B cell (primary cell): ENCODE data around the gene RTKN. TPM values are rescaled to one million over a fixed set of nuclear protein-coding genes. Genes with fewer than 3 reads are reported as not detected.

Source experiments
- ATAC-seq: fragments of 200-7000 bp; cut with Tn5 transposase; one replicate; pipeline ENCODE4 v1.10.0; 2021; ENCODE audit warnings: low read depth, mild to moderate bottlenecking, moderate number of reproducible peaks, moderate library complexity
- CTCF ChIA-PET: fragments of 350-600 bp; sonication (Branson Sonifier 250); formaldehyde crosslinking; loops from one replicate; lab custom pipeline; 2021; ENCODE audit warnings: antibody characterized with exemption, inconsistent platforms; lab: Charles Lee
- POLR2A ChIA-PET: fragments of 350-600 bp; sonication (Branson Sonifier 250); formaldehyde crosslinking; loops from one replicate; lab custom pipeline; 2021; ENCODE audit warnings: antibody characterized with exemption; lab: Charles Lee
- DNase-seq: peaks from one replicate; pipeline ENCODE4 v3.0.0; 2013
- H2AFZ ChIP-seq: 2 replicates; pipeline ENCODE4 v1.6.1; 2012; ENCODE audit warnings: mild to moderate bottlenecking, low read depth, low read length; ENCODE audit not compliant: insufficient read depth, poor library complexity, severe bottlenecking
- H3K27ac ChIP-seq, 2 donors: 1 replicate in 1 of 2; 2 replicates in 1 of 2; pipeline ENCODE4 v1.5.1; 2012 to 2013; ENCODE audit warnings: low read length in 2 of 2, mild to moderate bottlenecking in 2 of 2, moderate library complexity in 1 of 2
- H3K27me3 ChIP-seq, 4 experiments: fragments of 200-600 bp in 1 of 4; sonication (generic) in 1 of 4; replicated peaks in 1 of 4; 1 replicate in 2 of 4; 2 replicates in 2 of 4; pipeline versions ENCODE4 v1.6.1 to v1.7.0; 2013 to 2016; ENCODE audit warnings: low read length in 3 of 4, mild to moderate bottlenecking in 2 of 4, mixed read lengths in 1 of 4, moderate library complexity in 1 of 4; ENCODE audit not compliant: insufficient read depth in 4 of 4, control insufficient read depth in 3 of 4; ENCODE audit errors: control extremely low read depth in 1 of 4
- H3K36me3 ChIP-seq, 2 experiments: replicated peaks in 1 of 2; 1 replicate in 1 of 2; 2 replicates in 1 of 2; pipeline versions ENCODE4 v1.6.1 to v1.7.1; 2013; ENCODE audit warnings: low read length in 1 of 2; ENCODE audit not compliant: insufficient read depth in 2 of 2, control insufficient read depth in 1 of 2; ENCODE audit errors: control extremely low read depth in 1 of 2, extremely low read depth in 1 of 2
- H3K4me1 ChIP-seq, 2 donors: fragments of 200-600 bp in 1 of 2; sonication (generic) in 1 of 2; 1 replicate in 1 of 2; 2 replicates in 1 of 2; pipeline versions ENCODE4 v1.5.1 to v1.6.1; 2013 to 2017; ENCODE audit warnings: low read length in 2 of 2; ENCODE audit not compliant: control insufficient read depth in 2 of 2, insufficient read depth in 2 of 2
- H3K4me2 ChIP-seq: replicated peaks from 2 replicates; pipeline ENCODE3; 2012; ENCODE audit warnings: mild to moderate bottlenecking, low read depth, low read length; ENCODE audit not compliant: poor library complexity, severe bottlenecking
- H3K4me3 ChIP-seq, 5 experiments: fragments of 200-600 bp in 1 of 5; sonication (generic) in 1 of 5; 1 replicate in 3 of 5; 2 replicates in 2 of 5; pipeline versions ENCODE4 v1.5.1 to v1.7.0; 2011 to 2016; ENCODE audit warnings: low read length in 4 of 5, mild to moderate bottlenecking in 4 of 5, low read depth in 2 of 5, control low read depth in 1 of 5, moderate library complexity in 1 of 5; ENCODE audit not compliant: insufficient read depth in 1 of 5; ENCODE audit errors: control extremely low read depth in 1 of 5, extremely low read depth in 1 of 5
- H3K79me2 ChIP-seq: fragments of 200-600 bp; sonication (generic); one replicate; pipeline ENCODE4 v1.6.0; 2016; ENCODE audit warnings: low read length; ENCODE audit not compliant: control insufficient read depth, insufficient read depth
- H3K9ac ChIP-seq: fragments of 200-600 bp; sonication (generic); 2 replicates; pipeline ENCODE4 v1.6.1; 2017; ENCODE audit warnings: mild to moderate bottlenecking, low read length, moderate library complexity
- H3K9me3 ChIP-seq, 3 donors: one replicate each; pipeline versions ENCODE4 v1.6.1 to v1.7.1; 2013; ENCODE audit warnings: low read length in 2 of 3; ENCODE audit not compliant: control insufficient read depth in 2 of 3, insufficient read depth in 1 of 3; ENCODE audit errors: control extremely low read depth in 1 of 3
- H4K20me1 ChIP-seq: 2 replicates; pipeline ENCODE4 v1.6.0; 2012; ENCODE audit warnings: mild to moderate bottlenecking, low read length; ENCODE audit not compliant: insufficient read depth, control insufficient read depth, poor library complexity, severe bottlenecking
- H3K27ac Mint-ChIP-seq: one replicate; pipeline ENCODE4 v1.8.0; 2021; ENCODE audit warnings: mixed read lengths
- H3K27me3 Mint-ChIP-seq: one replicate; pipeline ENCODE4 v1.8.0; 2021; ENCODE audit warnings: mixed read lengths
- H3K4me1 Mint-ChIP-seq: one replicate; pipeline ENCODE4 v1.8.0; 2021; ENCODE audit warnings: mixed read lengths
- H3K4me3 Mint-ChIP-seq: one replicate; pipeline ENCODE4 v1.8.0; 2021; ENCODE audit warnings: mixed read lengths
- H3K9me3 Mint-ChIP-seq: one replicate; pipeline ENCODE4 v1.8.0; 2022; ENCODE audit warnings: mixed read lengths; ENCODE audit not compliant: insufficient read depth
- CTCF ChIP-seq: fragments of 200-600 bp; IDR thresholded peaks from one replicate; pipeline ENCODE4 v1.8.0; 2022; ENCODE audit warnings: antibody characterized with exemption, mild to moderate bottlenecking
- EZH2 ChIP-seq: IDR thresholded peaks from 2 replicates; pipeline ENCODE4 v1.6.1; 2012; ENCODE audit warnings: borderline replicate concordance, low read depth, mild to moderate bottlenecking, moderate library complexity, low read length; ENCODE audit not compliant: insufficient read depth, poor library complexity, severe bottlenecking
- WGBS: methylation state at CpG from one replicate; pipeline ENCODE4 v1.1.5; 2013; ENCODE audit warnings: missing lambda C conversion rate; ENCODE audit not compliant: insufficient coverage; 5-methylcytosine and 5-hydroxymethylcytosine counted together
- intact Hi-C: fragments of 100-400 bp; cut with micrococcal nuclease; formaldehyde crosslinking; loops from one replicate; pipeline ENCODE4 v1.10.0; 2022
- polyA plus RNA-seq: library from polyadenylated mRNA; depleted of rRNA; stranded (reverse); fragments of >200 nt; gene quantifications from 2 replicates; pipeline ENCODE4 v1.2.3, GENCODE V29; 2012
- total RNA-seq, 2 donors: library from RNA; stranded (reverse); fragments of 120-200 nt in 1 of 2; gene quantifications; 1 replicate in 1 of 2; 2 replicates in 1 of 2; pipeline versions ENCODE4 v1.2.3 to v1.2.4, GENCODE V29; 2013 to 2022

Gene RTKN
- total and polyA plus RNA-seq, 2 donors (not counting 1 experiment from before 2014, with no cell fraction given) = 5.1 to 10.5 TPM

- Histone ChIP-seq H3K4me1 (peaks cover 14 to 20% of the 10 kb centered on the region in 2 donors), H3K36me3 (peaks cover 0 to 11% of the 10 kb centered on the region in 2 experiments), H3K9ac (no peak overlapping the region), H3K27ac (no peak overlapping the region), H2AFZ (no peak overlapping the region), H3K79me2 (no peaks in the 10 kb centered on the region), H3K4me3 (no peak overlapping the region), H3K4me2 (no peak overlapping the region), H3K27me3 (no peaks in the 10 kb centered on the region), H4K20me1 (no peaks in the 10 kb centered on the region), H3K9me3 (no peaks in the 10 kb centered on the region)
- intact Hi-C loops = no loop called here
- TF ChIP-seq CTCF (no peak), EZH2 (no peak)
- POLR2A ChIA-PET = interaction anchor here (0.6 to 1.2 kb wide), 2 partner anchors 526 to 1240 kb away, joined by 3 read pairs; no protein-coding TSS in a partner anchor
- no peak overlapping the region for H3K27ac Mint-ChIP-seq
- H3K27me3 Mint-ChIP-seq = no peaks in the 10 kb centered on the region
- no peak for ATAC-seq
- no peak for DNase-seq
- CTCF ChIA-PET = no interaction called here
- H3K4me3 Mint-ChIP-seq = no peak overlapping the region
- peaks cover 22% of the 10 kb centered on the region for H3K4me1 Mint-ChIP-seq
- no peaks in the 10 kb centered on the region for H3K9me3 Mint-ChIP-seq
- 100% methylated on average over 4 of the region's 5 CpGs for WGBS
These were observed 16.7 kb downstream of the RTKN start for GRCh38 chr2:74424995-74425406.

- DNase-seq (no peak), ATAC-seq (no peak)
- peaks cover 19 to 26% of the 10 kb centered on the region in 2 donors for H3K4me1 ChIP-seq
- H3K4me1 Mint-ChIP-seq = peaks cover 26% of the 10 kb centered on the region
- ChIA-PET POLR2A (interaction anchor here (1.2 kb wide), 1 partner anchor 525 kb away, joined by 3 read pairs; no protein-coding TSS in a partner anchor), CTCF (no interaction called here)
- H3K79me2 ChIP-seq = no peaks in the 10 kb centered on the region
- no peak overlapping the region for H2AFZ ChIP-seq
- 97% methylated on average over 4 of the region's 5 CpGs for WGBS
- H3K27me3 ChIP-seq = no peaks in the 10 kb centered on the region
- no peak overlapping the region for H3K4me3 Mint-ChIP-seq
- H3K4me2 ChIP-seq = no peak overlapping the region
- no peak overlapping the region for H3K27ac ChIP-seq
- no peaks in the 10 kb centered on the region for H3K9me3 ChIP-seq
- no peak overlapping the region for H3K27ac Mint-ChIP-seq
- intact Hi-C loops = no loop called here
- TF ChIP-seq EZH2 (no peak), CTCF (no peak)
- H4K20me1 ChIP-seq = no peaks in the 10 kb centered on the region
- peaks cover 0 to 11% of the 10 kb centered on the region in 2 experiments for H3K36me3 ChIP-seq
- H3K9ac ChIP-seq = no peak overlapping the region
- H3K27me3 Mint-ChIP-seq = no peaks in the 10 kb centered on the region
- no peak overlapping the region for H3K4me3 ChIP-seq
- no peaks in the 10 kb centered on the region for H3K9me3 Mint-ChIP-seq
These were observed 17.4 kb downstream of the RTKN start for GRCh38 chr2:74424139-74424992.
